Activated CD8-positive, alpha-beta T cell treated with anti-CD3 and anti-CD28 coated beads for 36 hours (primary cell): ENCODE measurements around the gene ARPP21. TPM values are rescaled to one million over a fixed set of nuclear protein-coding genes. Genes with fewer than 3 reads are reported as not detected.

Experiments
- ATAC-seq: fragments of 200-7000 bp; cut with Tn5 transposase; one replicate; pipeline ENCODE4 v1.10.0; 2021; ENCODE audit warnings: mild to moderate bottlenecking, moderate library complexity
- CTCF ChIA-PET: fragments of 350-600 bp; sonication (Branson Sonifier 250); formaldehyde crosslinking; loops from one replicate; lab custom pipeline; 2021; ENCODE audit warnings: antibody characterized with exemption; lab: Charles Lee
- POLR2A ChIA-PET: fragments of 350-600 bp; sonication (Branson Sonifier 250); formaldehyde crosslinking; loops from one replicate; lab custom pipeline; 2021; ENCODE audit warnings: antibody characterized with exemption; lab: Charles Lee
- DNase-seq: peaks from one replicate; pipeline ENCODE4 v3.0.0-alpha.2; 2020
- H3K27ac Mint-ChIP-seq: one replicate; pipeline ENCODE4 v1.8.0; 2021; ENCODE audit warnings: mild to moderate bottlenecking, mixed read lengths
- H3K27me3 Mint-ChIP-seq: one replicate; pipeline ENCODE4 v1.8.0; 2021; ENCODE audit warnings: mixed read lengths
- H3K36me3 Mint-ChIP-seq: one replicate; pipeline ENCODE4 v1.8.0; 2021; ENCODE audit warnings: low read depth, mixed read lengths
- H3K4me1 Mint-ChIP-seq: one replicate; pipeline ENCODE4 v1.8.0; 2021; ENCODE audit warnings: low read depth, mixed read lengths
- H3K4me3 Mint-ChIP-seq: one replicate; pipeline ENCODE4 v1.8.0; 2021; ENCODE audit warnings: mild to moderate bottlenecking, moderate library complexity, mixed read lengths
- H3K9me3 Mint-ChIP-seq: one replicate; pipeline ENCODE4 v1.8.0; 2021; ENCODE audit warnings: mixed read lengths
- CTCF ChIP-seq: fragments of 200-600 bp; IDR thresholded peaks from one replicate; pipeline ENCODE4 v1.8.0; 2022; ENCODE audit warnings: antibody characterized with exemption, mild to moderate bottlenecking
- intact Hi-C: fragments of 100-400 bp; cut with micrococcal nuclease; formaldehyde crosslinking; loops from one replicate; pipeline ENCODE4 v1.10.0; 2022
- total RNA-seq, 2 experiments: library from RNA; stranded (reverse); gene quantifications; one replicate each; pipeline ENCODE4 v1.2.3, GENCODE V29; 2021

Gene ARPP21
- total RNA-seq, 2 experiments from 2014 or later: not detected

GRCh38 chr3:35779611-35780010 is 140.3 kb downstream of the ARPP21 start:
- Mint-ChIP-seq H3K27me3 (no peaks in the 10 kb centered on the region), H3K4me1 (no peaks in the 10 kb centered on the region), H3K36me3 (no peaks in the 10 kb centered on the region), H3K27ac (no peak overlapping the region), H3K9me3 (no peaks in the 10 kb centered on the region), H3K4me3 (no peak overlapping the region)
- ChIA-PET POLR2A (no interaction called here), CTCF (no interaction called here)
- TF ChIP-seq CTCF: no peak
- no peak for ATAC-seq
- intact Hi-C loops: loop anchor here (5.0 kb wide), 1 partner anchor 403 kb away; no protein-coding TSS in a partner anchor
- no peak for DNase-seq

- Mint-ChIP-seq H3K4me3 (no peak overlapping the region), H3K27ac (no peak overlapping the region), H3K27me3 (no peaks in the 10 kb centered on the region), H3K36me3 (no peaks in the 10 kb centered on the region), H3K9me3 (no peaks in the 10 kb centered on the region), H3K4me1 (no peaks in the 10 kb centered on the region)
- no peak for DNase-seq
- intact Hi-C loops: no loop called here
- POLR2A ChIA-PET: no interaction called here
- TF ChIP-seq CTCF: no peak
- ATAC-seq: no peak
- CTCF ChIA-PET: no interaction called here
Observed at GRCh38 chr3:35780800-35781199, 141.5 kb downstream of the ARPP21 start.

- ChIA-PET CTCF (no interaction called here), POLR2A (no interaction called here)
- no peaks in the 10 kb centered on the region for H3K27me3 Mint-ChIP-seq
- intact Hi-C loops: no loop called here
- DNase-seq: no peak
- H3K4me3 Mint-ChIP-seq: no peak overlapping the region
- no peak overlapping the region for H3K27ac Mint-ChIP-seq
- ATAC-seq: no peak
- TF ChIP-seq CTCF: no peak
- H3K9me3 Mint-ChIP-seq: no peaks in the 10 kb centered on the region
- H3K4me1 Mint-ChIP-seq: no peaks in the 10 kb centered on the region
- H3K36me3 Mint-ChIP-seq: no peaks in the 10 kb centered on the region
Observed at GRCh38 chr3:35781558-35781957, 142.2 kb downstream of the ARPP21 start.

- Mint-ChIP-seq H3K27me3 (no peaks in the 10 kb centered on the region), H3K27ac (no peak overlapping the region), H3K4me3 (no peak overlapping the region), H3K4me1 (no peaks in the 10 kb centered on the region), H3K9me3 (no peaks in the 10 kb centered on the region), H3K36me3 (no peaks in the 10 kb centered on the region)
- no peak for DNase-seq
- ChIA-PET POLR2A (no interaction called here), CTCF (no interaction called here)
- TF ChIP-seq CTCF: no peak
- intact Hi-C loops: no loop called here
- ATAC-seq: no peak
Observed at GRCh38 chr3:35782355-35782754, 143.0 kb downstream of the ARPP21 start.

GRCh38 chr3:35784169-35784568 is 144.8 kb downstream of the ARPP21 start:
- DNase-seq (no peak), ATAC-seq (no peak)
- CTCF ChIA-PET: interaction anchor here (0.6 kb wide), 1 partner anchor 881 kb away, joined by 3 read pairs; no protein-coding TSS in a partner anchor
- no peaks in the 10 kb centered on the region for H3K9me3 Mint-ChIP-seq
- H3K4me3 Mint-ChIP-seq: no peak overlapping the region
- POLR2A ChIA-PET: interaction anchor here (0.5 kb wide), 1 partner anchor 244 kb away, joined by 3 read pairs; no protein-coding TSS in a partner anchor
- no peaks in the 10 kb centered on the region for H3K27me3 Mint-ChIP-seq
- no peaks in the 10 kb centered on the region for H3K4me1 Mint-ChIP-seq
- intact Hi-C loops: no loop called here
- no peak for TF ChIP-seq CTCF
- H3K27ac Mint-ChIP-seq: no peak overlapping the region
- H3K36me3 Mint-ChIP-seq: no peaks in the 10 kb centered on the region
